NCI-H345 treated with DMSO at 0.1 percent for 48 hours (cell line): Measurements from ENCODE around the gene BEGAIN.

Experiments used
- DNase-seq: peaks from one replicate; lab custom pipeline; 2025; ENCODE audit not compliant: unreplicated experiment; lab: John Stamatoyannopoulos, UW

BEGAIN gene

DNA sequence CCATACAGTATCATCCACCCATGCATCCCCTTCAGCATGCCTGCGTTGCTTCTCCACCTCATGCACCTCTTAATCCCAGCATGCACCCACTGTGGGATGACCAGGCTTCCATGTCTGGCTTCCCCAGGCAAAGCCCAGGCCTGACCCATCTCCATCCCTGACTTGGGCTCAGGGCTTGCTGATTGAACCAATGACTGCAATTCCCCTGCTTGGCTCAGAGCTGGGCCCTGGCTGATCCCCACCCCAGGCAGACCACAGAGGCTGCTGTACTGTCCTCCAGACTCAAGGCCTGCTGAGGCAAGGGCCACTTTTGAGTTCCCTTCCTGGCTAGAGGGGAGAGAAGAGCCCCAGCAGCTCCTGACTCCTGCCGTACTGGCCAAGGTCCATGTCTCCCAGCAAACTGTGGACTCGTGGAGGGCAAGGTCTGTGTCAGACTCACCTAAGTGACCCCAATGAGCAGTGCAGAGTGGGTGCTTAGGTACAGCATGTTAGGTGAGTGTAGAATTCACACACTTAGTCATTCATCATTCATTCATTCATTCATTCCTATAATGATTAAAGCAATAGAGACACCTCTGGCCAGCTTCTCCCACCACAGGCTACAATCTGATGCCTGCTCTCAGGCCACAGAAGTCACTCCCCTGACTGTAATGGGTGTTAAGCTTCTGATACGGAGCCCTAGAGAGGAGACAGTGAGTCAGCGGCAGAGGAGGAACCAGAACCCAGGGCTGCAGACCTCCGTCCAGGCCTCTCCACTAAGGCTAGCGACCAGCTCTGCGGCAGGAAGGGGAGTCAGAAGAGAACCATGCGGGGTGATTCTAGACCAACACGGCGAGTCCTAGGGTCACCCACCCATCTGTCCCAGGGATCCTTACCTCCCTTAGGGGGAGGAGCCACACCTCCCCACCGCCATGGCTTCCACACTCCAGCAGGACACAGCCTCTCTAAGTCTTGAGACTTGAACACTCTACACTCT, 2.9 kb downstream of the BEGAIN start:
- no peak for DNase-seq

DNA sequence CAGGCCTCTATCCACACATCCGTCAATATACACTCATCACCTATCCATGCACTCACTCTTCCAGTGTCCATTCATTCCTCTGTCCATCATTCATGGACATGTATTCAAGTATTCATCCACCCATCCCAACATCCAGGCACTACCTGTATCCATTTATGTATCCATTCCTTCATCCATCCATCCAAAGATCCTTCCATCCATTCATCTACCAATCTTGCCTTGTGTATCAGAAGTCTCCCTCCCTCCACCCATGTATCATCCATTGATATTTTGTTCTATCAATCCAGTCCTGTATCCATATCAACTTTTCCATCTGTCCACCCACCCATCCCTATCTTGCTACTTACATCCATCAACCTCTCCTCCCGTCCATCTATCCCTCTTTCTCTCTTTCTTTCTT, 4.0 kb downstream of the BEGAIN start:
- no peak for DNase-seq

DNA sequence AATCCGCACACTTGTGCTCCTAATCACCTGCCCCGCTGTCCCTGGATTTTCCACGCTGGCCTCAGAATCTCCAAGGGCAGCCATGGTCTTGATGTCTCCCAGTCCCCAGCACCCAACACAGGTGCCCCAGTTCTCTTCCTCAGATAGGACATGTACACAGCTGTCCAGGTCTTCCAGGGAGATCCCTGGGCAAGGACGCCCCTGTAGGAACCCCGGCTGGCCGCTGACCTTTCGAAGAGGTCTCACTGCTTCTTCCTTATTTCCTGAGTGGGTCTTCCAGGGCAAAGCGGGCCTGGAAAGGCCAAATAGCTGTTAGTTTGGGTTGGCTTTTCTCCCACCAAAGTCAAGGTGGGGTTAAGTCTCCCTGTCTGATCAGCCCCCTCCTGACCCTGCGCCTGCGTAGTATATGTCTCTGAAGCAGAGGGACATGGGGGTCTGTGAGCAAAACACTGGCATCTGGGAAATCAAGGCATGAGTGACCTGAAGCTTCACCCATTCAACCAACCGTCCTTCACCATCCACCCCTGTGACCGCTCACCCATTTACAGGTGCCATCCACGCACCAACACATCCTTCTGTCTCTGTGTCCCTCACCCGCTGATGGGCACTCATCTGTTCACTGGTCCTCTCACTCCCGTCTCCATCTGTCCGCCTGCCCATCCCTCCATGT, 4.6 kb downstream of the BEGAIN start:
- DNase-seq = no peak

DNA sequence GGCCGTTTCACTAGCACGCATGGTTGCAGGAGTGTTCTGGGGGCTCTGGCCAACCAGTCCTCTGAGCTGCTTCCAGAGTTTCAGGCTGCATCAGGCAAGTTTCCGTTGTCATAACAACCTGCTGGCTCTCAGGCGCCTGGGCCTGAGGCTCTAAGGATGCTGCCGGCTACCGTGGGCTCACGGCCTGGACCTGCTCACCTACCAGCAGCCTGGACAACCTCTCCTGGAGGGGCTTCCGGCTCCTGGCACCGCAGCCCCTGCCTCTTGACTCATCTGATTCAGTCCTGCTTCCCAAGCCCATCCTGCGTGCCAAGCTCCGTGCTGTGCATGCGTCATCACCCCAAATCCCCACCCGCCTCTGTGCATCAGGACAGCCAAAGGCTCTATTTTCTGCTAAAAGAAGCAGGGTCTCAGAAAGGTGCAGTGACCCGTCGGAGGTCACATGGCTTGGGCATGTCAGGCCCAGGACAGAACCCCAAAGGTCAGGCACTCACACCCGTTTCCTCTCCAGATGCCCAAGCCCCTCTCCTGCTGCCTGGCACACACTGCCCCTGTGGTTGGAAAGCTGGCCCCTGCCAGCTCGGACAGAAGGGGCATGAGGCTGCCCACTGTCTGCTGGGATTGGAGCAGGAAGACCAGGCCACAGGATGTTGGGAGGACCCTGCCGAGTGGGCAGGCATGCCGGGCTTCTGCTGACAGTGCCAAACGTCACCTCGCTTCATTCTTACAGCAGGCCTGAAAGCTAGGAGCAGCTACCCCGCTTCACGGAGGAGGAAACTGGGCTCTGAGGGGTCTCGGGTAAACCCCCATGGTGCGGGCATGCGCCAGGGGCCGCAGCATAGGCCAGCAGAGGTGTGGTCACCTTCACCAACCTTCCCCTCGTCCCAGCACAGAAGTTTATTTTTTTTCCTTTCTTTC, 5.7 kb downstream of the BEGAIN start:
- DNase-seq = no peak

DNA sequence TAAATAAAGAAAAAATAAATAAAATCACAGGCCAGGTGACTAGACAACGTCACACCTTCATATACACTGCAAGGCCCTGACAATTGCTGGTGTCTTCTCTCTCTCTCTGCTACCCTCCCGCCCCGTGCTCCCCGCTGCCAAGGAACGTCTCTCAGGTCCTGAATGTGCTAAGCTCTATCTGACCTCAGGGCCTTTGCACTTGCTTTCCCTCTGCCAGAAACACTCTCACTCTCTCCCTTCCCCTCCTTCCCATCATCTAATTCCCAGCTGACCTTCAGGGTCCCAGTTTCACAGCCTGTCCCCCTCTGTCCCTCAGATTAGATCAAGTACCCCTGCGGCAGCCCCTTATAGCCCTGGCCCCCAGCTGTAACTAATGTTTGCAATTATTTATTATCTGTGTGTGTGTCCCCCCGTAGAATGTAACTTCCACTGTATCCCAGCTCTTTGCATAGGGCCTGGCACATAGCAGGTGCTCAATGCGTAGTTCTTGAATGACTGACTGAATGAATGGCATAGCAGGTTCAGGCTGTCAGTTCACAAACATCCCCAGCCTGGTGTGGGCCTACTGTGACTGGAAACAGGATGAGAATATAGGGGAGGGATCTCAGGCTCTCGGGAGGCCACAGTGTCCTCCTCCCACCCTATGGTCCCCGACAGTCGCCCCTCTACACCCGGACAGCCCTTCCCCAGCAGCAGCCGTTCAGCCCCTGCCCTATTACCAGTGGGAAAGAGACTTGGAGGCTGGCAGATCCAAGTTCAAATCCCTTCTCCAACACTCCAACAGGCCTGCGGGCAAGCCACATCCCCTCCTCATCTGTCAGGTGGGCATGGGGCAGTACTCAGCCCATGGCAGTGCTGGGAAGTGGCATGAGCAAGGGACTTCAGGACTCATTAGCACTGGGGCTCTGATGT, 6.6 kb downstream of the BEGAIN start:
- DNase-seq = no peak

DNA sequence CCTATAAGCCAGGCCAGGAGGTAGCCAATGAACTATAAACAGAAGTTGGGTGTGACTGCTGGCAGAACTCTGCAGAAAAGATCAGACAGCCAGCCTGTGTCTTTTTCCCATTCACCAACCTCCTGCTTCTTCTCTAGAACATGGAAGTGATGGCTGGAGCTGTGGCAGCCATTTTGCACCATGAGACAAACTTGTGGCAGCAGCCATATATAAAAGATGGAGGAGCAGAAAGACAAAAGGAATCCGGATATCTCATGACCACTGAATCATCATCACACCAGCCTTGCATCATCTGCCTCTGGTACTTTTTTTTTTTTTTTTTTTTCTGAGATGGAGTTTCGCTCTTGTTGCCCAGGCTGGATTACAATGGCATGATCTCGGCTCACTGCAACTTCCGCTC, 8.7 kb downstream of the BEGAIN start:
- no peak for DNase-seq

DNA sequence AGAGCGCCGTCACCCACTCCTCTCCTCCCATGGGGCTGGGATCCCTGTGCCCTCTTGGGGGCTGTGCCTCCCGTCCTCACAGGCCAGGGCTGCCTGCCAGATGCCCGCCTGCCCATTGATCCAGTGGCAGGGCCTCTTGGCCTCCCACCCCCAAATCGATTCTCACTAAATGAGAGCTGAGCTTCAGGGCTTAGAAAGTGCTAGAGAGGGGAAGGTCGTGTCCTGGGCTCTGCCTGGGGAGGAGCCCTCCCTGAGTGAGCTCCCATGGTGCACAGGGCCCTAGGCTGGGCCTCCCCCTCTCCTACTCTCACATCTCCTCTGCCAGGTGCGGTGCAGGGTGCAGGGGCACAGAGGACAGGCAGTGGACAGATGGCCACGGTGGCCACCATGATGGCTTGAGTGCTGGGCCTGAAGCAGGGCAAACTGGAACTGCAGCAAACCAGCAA, 9.2 kb downstream of the BEGAIN start:
- DNase-seq = no peak

DNA sequence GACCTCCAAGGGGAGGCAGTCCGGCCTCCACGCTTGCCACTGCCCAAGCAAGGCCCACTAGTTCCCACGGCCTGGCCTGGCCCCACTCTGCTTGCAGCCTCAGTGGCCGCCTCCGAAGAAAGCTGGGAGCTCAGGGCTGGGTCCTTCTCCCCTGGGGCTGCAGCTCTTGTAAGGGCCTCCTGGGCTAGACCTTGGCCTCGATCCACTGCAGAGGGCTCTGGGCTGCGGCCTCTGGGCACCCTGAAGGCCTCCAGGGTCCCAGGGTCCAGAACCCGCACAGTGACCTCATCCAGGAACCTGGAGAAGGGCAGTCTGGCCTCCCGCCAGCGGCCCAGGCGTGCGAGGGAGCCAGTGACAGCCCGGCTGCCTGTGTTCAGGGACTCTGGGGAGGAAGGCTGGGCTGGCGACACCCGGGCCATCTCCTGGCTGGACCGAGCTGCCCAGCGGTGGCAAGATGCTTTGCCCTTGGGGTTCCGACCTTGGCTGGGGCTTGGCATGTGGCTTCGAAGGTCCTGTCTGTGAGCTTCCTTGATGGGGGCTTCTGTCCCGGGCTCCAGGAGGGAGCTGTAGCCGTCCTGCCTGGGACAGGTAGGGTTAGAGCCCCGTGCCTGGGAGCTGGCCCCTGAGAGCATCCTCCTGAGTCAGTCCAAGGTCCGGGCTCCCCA, 9.8 kb downstream of the BEGAIN start:
- no peak for DNase-seq

DNA sequence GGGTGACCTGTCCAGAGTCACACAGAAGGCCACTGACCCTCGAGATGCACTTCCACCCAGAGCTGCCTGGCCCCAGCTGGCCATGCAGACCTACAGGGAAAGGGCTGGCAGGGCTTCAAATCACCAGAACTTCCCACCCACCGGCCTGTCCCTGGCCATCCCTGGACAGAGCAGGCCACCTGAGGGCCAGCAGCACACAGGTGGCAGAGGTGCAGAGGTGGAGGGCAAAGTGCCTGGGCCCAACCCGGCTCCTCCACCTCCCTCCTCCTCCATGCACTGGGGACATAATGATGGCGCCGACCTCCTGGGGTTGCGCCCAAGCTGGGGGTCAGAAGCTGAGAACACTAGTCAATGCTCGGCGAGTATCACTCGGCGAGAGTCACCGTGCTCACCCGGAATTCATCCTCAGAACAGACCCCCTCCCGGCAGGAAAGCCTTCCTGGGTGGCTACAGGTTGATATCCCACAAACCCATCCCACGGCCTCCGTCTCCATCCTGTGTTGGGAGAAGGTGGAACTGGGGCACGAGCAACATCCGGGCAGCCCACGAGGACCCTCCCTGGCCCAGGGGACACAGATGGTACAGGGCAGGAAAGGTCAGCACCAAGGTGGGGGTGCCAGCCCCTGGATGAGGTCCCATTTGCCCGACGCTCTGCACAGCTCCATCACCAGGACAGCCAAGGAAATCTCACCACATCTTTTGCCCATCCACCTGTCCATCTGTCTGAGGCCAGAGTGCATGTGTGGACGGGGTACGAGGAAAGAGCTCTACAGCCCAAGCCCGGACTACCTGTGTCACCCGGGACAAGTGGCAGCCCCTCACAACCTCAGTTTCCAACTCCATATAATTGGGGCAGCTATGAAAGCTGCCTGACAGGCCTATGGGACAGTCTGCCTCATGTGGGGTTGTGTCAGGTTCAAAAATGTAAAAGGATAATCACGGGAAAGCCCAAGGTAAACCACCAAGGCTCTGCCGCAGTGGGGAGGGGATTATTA, 10.8 kb downstream of the BEGAIN start:
- no peak for DNase-seq

DNA sequence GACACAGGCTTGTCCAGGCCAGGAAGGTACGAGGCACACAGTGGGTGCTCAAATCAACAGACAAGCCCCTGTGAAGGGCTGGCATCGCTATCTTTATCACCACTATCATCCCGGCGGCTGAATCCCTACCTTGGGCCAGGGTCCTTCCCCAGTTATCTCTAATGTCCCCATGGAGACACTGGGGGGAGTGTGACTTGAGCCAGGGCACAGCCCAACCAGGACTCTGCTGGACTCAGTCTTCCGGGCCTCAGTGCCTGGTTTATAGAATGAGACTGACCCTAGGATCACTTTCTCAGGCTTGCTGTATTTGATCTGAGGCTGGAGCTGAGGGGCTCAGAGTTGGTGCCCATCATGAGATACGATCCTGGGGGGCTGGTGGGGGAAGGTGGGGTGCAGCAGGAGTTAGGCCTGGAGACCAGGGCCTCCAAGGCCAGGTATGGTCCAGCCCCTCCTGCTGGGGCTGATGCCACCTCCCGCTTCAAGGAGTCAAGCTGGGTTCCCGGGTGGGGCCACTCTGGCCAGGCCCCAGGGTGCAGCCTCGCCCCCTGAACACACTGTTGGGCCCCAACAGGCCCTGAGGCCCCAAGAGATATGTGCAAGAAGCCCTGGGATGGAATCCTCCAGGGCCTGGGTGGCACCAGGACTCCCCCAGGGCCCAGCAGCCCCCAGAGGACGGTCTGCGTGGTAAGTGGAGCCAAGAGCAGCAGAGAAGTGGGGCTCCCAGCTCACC, 11.8 kb downstream of the BEGAIN start:
- no peak for DNase-seq

DNA sequence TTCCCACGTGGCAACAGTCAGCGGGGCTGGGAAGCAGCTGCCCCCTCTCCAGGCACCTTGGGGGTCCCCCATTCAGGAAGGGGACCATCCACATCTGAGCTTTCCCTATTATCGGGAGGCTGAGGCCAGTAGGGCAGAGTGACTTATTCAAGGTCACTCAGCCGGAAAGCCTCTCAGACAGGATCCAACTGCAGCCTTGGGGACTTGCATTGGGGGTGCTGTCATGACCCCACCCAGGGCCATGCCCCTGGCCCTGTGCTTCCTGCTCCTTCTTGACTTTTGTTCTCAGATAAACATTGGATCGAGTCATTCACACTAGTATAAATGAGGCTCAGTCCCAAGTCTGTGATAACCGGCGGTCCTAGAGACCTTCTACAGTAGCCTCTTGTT, 12.6 kb downstream of the BEGAIN start:
- DNase-seq = no peak

DNA sequence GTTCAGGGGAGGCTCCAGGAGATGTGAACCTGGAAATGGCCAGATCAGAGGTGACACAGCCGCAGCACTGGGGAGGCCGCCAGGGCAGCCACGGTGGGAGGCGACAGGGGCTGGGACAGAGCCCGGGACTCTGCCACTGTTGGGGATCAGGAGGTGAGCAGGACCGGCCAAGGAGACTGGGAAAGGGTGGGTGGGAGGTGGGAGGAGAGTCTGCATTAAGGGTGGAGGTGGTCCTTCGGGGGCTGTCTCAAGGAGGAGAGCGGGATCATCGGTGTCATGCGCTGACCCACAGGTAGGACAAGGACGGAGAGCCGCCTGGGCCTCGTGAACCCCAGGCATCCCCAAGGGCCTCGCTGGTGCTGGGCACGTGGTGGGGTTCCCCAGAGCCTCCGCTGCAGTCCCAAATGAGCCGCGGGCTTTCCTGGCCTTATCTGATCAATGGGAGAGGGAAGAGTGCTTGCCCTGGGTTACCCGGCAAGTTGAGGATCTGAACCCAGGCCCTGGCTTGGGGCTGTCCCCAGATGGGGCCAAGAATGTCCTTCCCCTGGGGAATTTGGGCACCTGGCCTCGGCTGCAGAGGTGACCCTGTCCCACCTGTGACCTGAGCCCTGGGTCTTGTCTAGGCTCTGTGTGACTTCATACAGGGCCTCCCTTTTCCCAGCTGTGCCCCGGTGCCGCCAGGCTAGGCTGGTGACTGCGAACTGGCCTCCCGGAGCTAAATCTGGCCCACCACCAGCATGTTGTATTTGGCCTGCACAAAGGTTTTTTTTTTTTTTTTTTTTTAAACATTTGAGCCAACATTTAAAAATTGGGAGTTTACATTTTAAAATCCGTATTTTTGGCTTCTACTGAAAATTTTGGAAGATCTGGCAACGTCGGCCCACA, 13.2 kb downstream of the BEGAIN start:
- DNase-seq = no peak

DNA sequence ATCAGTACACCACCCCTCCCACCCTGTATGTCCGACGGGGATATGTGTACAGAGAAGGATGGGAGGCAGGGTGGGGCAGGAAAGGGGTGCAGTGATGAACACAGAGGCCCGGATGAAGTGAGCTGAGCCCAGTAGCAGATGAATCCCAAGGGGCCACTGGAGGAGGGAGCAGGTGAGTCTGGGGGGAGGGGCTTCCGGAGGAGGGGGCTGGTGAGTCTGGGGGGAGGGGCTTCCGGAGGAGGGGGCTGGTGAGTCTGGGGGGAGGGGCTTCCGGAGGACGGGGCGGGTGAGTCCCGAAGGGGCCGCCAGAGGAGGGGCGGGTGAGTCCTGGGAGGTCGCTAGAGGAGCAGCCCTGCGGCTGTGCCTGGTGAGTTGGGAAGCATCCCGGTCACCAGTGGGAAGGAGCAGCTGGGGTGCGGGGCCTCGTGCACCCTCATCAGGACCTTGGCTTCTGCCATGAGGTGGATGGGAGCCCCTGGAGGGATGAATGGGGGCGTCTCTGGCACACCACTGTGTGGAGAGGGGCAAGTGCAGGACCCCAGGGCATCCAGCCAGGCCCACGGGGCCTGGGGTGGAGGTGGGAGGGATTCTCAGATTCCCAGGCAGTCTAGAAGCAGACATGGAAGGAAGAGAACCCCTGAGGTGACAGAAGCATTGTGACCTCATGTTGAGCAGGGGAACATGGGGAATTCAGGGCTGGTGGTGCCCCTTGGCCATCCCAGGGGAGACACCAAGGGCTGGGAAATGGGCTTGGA, 14.0 kb downstream of the BEGAIN start:
- no peak for DNase-seq

DNA sequence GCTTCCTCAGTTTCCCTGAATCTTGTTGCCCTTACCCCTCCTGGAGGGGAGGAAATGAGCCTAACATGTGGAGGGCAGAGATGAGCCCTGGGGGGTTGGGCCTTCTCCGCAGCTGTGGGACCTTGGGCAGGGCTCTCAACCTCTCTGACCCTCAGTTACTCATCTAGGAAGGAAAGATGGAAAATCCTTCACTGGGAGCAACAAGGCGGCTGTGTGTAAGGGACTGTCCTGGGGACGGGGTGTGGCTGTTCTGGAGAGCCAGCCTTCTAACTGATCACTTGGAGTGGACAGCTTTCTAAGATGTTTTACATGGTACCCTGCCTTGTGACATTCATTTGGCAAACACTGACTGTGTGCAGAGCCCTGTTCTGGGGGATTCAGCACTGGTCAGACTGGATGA, 14.7 kb downstream of the BEGAIN start:
- DNase-seq = no peak

DNA sequence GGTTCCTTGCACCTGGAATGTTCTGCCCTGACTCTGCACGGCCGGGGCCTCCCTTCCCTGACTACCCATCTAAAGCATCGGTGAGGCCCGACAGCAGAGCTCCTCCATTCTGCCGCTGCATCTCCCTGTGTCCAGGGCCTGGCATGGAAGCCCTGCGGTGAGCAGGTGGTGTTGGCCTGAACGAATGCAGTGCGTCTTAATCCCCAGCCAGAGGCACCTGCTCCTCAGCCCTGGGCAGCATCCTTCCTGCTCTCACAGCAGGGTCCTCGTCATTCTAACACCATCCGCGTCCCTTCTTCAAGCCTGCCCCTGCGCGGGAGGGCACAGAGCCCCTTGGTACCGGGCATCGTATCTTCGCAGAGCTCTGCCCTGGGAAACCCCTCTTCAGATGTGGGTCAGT, 15.4 kb downstream of the BEGAIN start:
- DNase-seq = no peak
